ENCODE measurements around the gene PDLIM5.

Gene PDLIM5

DNA sequence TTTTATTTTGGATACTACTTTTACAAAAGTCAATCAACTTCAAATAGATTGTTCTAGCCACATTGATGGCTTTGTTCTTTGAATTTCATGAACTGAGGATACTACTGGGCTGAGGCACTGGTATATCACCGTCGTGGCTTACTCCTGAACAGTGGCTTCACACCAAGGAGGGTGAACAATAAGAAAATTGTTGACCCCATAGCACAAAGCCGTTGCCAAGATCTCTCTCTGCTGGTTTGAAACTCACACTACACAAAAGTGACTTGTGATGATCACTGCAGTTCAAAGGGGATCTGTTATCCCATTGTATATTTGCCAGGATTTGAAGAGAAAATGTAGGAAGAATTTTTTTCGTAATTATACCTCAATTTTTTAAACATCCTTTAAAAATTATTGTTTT lies 119.6 kb downstream of the PDLIM5 start:
- CTCF ChIA-PET: no interaction called here
- POLR2A ChIA-PET (ENCODE audit: low non-redundant PET): interaction anchor here (0.5 kb wide), 1 partner anchor 117 kb away, joined by 8 read pairs; no protein-coding TSS in a partner anchor
- no peak for DNase-seq (ENCODE audit: low spot score)
- H3K27ac ChIP-seq: no peak overlapping the region
- TF ChIP-seq, protein P1, sequence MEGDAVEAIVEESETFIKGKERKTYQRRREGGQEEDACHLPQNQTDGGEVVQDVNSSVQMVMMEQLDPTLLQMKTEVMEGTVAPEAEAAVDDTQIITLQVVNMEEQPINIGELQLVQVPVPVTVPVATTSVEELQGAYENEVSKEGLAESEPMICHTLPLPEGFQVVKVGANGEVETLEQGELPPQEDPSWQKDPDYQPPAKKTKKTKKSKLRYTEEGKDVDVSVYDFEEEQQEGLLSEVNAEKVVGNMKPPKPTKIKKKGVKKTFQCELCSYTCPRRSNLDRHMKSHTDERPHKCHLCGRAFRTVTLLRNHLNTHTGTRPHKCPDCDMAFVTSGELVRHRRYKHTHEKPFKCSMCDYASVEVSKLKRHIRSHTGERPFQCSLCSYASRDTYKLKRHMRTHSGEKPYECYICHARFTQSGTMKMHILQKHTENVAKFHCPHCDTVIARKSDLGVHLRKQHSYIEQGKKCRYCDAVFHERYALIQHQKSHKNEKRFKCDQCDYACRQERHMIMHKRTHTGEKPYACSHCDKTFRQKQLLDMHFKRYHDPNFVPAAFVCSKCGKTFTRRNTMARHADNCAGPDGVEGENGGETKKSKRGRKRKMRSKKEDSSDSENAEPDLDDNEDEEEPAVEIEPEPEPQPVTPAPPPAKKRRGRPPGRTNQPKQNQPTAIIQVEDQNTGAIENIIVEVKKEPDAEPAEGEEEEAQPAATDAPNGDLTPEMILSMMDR (conservative IDR thresholded peaks at IDR 0.05; ENCODE audit: low read depth): no peak

DNA sequence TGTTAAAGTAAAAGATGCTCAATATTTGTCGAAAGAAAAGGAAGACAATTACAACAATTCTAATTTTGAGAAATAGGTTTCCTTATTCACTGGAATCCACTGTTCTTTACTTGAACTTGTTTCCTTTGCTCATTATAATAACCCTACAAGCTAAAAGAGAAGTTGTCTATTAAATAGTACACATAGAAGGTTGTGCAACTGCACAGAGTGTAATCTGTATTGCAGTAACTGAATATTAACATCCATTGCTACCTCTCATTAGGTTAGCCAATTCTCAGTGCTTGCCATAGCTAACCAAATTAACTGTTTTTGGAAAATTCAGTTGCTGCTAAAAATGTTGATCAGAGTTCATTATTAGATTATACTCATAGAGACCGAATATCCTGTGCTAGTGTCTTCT lies 120.0 kb downstream of the PDLIM5 start:
- H3K27ac ChIP-seq: no peak overlapping the region
- ChIA-PET POLR2A (ENCODE audit: low non-redundant PET) (no interaction called here), CTCF (no interaction called here)
- no peak for DNase-seq (ENCODE audit: low spot score)
- TF ChIP-seq, protein P1 (conservative IDR thresholded peaks at IDR 0.05; ENCODE audit: low read depth): no peak

DNA sequence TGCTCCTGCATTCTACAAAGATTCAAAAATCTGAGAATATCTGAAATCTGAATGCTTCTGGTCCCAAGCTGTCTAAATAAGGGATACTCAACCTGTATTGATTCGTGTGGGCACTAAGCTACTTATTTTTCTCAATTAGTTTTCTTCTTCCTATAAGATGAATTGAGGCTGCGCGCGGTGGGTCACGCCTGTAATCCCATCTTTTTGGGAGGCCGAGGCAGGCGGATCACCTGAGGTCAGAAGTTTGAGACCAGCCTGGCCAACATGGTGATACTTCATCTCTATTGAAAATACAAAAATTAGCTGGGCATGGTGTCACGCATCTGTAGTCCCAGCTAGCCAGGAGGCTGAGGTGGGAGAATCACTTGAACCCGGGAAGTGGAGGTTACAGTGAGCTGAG lies 122.3 kb downstream of the PDLIM5 start:
- TF ChIP-seq, protein P1 (conservative IDR thresholded peaks at IDR 0.05; ENCODE audit: low read depth): no peak
- POLR2A ChIA-PET (ENCODE audit: low non-redundant PET): no interaction called here
- H3K27ac ChIP-seq: no peak overlapping the region
- CTCF ChIA-PET: no interaction called here
- DNase-seq (ENCODE audit: low spot score): no peak

DNA sequence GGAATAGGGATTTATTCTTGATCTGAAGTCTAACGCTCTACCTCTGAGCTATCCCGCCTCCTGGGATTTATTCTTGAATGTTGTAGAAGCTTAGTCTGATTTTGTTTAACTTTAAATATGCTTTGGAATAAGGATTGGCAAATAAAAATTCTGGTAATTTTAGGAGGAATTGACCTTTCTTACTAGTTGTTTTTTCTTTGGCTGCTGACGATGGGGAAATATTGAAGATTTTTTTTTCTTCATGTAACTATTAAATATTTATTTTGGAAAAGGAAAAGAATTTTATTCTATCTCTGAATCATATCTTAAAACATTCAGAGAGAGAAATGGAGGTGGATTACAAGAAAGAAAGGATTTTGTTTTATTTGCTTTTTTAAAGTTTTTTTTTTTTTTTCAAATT lies 122.9 kb downstream of the PDLIM5 start:
- CTCF ChIA-PET: no interaction called here
- POLR2A ChIA-PET (ENCODE audit: low non-redundant PET): no interaction called here

DNA sequence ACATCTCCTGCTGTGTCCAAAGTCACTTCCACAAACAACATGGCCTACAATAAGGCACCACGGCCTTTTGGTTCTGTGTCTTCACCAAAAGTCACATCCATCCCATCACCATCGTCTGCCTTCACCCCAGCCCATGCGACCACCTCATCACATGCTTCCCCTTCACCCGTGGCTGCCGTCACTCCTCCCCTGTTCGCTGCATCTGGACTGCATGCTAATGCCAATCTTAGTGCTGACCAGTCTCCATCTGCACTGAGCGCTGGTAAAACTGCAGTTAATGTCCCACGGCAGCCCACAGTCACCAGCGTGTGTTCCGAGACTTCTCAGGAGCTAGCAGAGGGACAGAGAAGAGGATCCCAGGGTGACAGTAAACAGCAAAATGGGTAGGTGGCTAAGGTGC lies 123.9 kb downstream of the PDLIM5 start:
- POLR2A ChIA-PET (ENCODE audit: low non-redundant PET): no interaction called here

More for the DNA sequence above, 122.9 kb downstream of the PDLIM5 start:
- TF ChIP-seq, protein P1 (conservative IDR thresholded peaks at IDR 0.05; ENCODE audit: low read depth): no peak
- no peak for DNase-seq (ENCODE audit: low spot score)
- no peak overlapping the region for H3K27ac ChIP-seq

DNA sequence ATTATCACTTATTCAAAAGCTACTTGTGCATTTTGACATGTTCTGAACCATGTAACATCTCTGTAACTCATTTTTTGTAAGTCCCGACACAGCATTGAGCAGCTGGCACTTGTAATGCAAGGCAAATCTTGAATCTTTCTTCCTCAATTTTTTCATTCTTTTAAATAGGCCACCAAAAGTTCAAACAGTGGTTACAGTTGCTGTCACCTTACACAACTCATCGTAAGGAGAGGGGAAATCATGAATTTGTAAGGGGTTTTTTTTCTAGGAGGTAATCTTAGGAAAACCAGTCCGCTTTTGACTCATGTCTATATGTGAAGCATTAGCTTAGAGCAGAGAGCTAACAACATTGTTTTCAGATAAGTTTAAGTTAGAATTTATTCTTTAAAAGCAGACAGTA lies 124.5 kb downstream of the PDLIM5 start:
- H3K27ac ChIP-seq: no peak overlapping the region
- DNase-seq (ENCODE audit: low spot score): no peak
- POLR2A ChIA-PET (ENCODE audit: low non-redundant PET): no interaction called here
- TF ChIP-seq, protein P1 (conservative IDR thresholded peaks at IDR 0.05; ENCODE audit: low read depth): no peak
- CTCF ChIA-PET: no interaction called here

More for the DNA sequence above, 123.9 kb downstream of the PDLIM5 start:
- TF ChIP-seq, protein P1 (conservative IDR thresholded peaks at IDR 0.05; ENCODE audit: low read depth): no peak
- CTCF ChIA-PET: interaction anchor here (0.6 kb wide), 1 partner anchor 122 kb away, joined by 3 read pairs; no protein-coding TSS in a partner anchor
- no peak for DNase-seq (ENCODE audit: low spot score)
- H3K27ac ChIP-seq: no peak overlapping the region

DNA sequence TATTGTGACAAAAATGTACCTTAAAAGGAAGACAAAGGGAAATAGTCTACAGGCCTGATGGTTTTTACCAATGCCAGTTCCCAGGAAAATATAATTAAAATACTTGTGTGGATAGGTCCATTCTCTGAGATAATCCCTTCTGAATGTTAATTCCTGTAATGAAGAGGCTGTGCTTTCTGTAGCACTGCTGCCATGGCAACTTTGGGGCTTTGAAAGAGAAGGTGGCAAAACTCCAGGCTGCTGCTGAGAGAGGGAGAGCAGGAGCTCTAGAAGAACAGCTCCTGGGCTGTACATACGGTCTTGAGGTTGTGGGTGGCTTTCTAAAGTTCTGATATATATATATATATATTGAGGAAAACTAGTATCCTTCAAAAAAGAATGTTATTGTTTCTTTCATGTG lies 125.4 kb downstream of the PDLIM5 start:
- no peak overlapping the region for H3K27ac ChIP-seq
- CTCF ChIA-PET: interaction anchor here (0.7 kb wide), 1 partner anchor 605 kb away, joined by 5 read pairs; no protein-coding TSS in a partner anchor
- POLR2A ChIA-PET (ENCODE audit: low non-redundant PET): no interaction called here
- TF ChIP-seq, protein P1 (conservative IDR thresholded peaks at IDR 0.05; ENCODE audit: low read depth): no peak
- DNase-seq (ENCODE audit: low spot score): no peak
